ENCODE measurements around the gene FNDC3B. TPM values are rescaled to one million over a fixed set of nuclear protein-coding genes. Genes with fewer than 3 reads are reported as not detected.

The FNDC3B gene
- total and polyA plus RNA-seq, 9 of the 15 experiments (the other 6 are each of a cell fraction or from before 2014, with no cell fraction given), result 7.0 to 35.8 (median 16.2) TPM

DNA sequence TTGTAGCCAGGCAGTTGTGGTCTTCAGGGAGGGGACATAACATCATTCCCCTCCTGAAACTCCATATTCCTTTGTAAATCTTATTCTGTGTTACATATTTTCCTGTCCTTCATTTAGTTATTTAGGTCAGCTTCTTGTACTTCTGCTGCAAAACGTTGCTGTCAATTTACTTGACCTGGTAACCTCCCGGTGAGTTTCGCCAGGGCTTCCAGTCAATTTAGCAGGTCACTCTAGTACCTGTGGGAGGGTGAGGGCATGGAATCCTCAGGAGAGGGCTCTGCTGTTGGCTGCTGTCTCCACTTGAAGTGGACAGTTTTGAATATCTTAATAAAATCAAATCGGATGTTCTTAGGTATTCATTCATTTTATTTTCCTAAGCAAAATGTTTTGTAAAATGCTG lies 29.6 kb downstream of the FNDC3B start:
- no peak for FAIRE-seq
- intact Hi-C loops (cut with micrococcal nuclease) (loop anchor here (5.0 kb wide), 1 partner anchor 38 kb away; no protein-coding TSS in a partner anchor), in situ Hi-C loops (cut with MboI) (no loop called here)
- ATAC-seq, result no peak
- DNase-seq (ENCODE audit: extremely low read depth in 1 of 4, low spot score in 3 of 4), result no peak
- TF ChIP-seq HSF4 (CRISPR knock-in tag; IDR thresholded peaks at IDR 0.05; ENCODE audit: borderline replicate concordance), result no peak
- no peak for TF ChIP-seq ZBED1 (IDR thresholded peaks at IDR 0.05)
- TF ChIP-seq SMARCA4 (IDR thresholded peaks at IDR 0.05), result no peak
- TF ChIP-seq, protein P1, sequence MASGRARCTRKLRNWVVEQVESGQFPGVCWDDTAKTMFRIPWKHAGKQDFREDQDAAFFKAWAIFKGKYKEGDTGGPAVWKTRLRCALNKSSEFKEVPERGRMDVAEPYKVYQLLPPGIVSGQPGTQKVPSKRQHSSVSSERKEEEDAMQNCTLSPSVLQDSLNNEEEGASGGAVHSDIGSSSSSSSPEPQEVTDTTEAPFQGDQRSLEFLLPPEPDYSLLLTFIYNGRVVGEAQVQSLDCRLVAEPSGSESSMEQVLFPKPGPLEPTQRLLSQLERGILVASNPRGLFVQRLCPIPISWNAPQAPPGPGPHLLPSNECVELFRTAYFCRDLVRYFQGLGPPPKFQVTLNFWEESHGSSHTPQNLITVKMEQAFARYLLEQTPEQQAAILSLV (tag; IDR thresholded peaks at IDR 0.05), result no peak
- TF ChIP-seq NCOR1 (IDR thresholded peaks at IDR 0.05), result no peak
- no peak for TF ChIP-seq TOE1 (IDR thresholded peaks at IDR 0.05; ENCODE audit: borderline replicate concordance)
- TF ChIP-seq TOE1 (CRISPR knock-in tag; IDR thresholded peaks at IDR 0.05; ENCODE audit: borderline replicate concordance, low read depth), result no peak
- TF ChIP-seq, protein P2, sequence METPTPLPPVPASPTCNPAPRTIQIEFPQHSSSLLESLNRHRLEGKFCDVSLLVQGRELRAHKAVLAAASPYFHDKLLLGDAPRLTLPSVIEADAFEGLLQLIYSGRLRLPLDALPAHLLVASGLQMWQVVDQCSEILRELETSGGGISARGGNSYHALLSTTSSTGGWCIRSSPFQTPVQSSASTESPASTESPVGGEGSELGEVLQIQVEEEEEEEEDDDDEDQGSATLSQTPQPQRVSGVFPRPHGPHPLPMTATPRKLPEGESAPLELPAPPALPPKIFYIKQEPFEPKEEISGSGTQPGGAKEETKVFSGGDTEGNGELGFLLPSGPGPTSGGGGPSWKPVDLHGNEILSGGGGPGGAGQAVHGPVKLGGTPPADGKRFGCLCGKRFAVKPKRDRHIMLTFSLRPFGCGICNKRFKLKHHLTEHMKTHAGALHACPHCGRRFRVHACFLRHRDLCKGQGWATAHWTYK (CRISPR knock-in tag; IDR thresholded peaks at IDR 0.05), result no peak
- no peak for TF ChIP-seq GABPA (tag; conservative IDR thresholded peaks at IDR 0.05; ENCODE audit: low read depth)
- no peak for TF ChIP-seq POLR3G (IDR thresholded peaks at IDR 0.05; ENCODE audit: extremely low read depth, insufficient read length, insufficient replicate concordance)
- TF ChIP-seq ZNF347 (CRISPR knock-in tag; IDR thresholded peaks at IDR 0.05; ENCODE audit: low read depth), result no peak
- TF ChIP-seq, protein P3, sequence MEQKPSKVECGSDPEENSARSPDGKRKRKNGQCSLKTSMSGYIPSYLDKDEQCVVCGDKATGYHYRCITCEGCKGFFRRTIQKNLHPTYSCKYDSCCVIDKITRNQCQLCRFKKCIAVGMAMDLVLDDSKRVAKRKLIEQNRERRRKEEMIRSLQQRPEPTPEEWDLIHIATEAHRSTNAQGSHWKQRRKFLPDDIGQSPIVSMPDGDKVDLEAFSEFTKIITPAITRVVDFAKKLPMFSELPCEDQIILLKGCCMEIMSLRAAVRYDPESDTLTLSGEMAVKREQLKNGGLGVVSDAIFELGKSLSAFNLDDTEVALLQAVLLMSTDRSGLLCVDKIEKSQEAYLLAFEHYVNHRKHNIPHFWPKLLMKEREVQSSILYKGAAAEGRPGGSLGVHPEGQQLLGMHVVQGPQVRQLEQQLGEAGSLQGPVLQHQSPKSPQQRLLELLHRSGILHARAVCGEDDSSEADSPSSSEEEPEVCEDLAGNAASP (IDR thresholded peaks at IDR 0.05), result no peak
- no peak for TF ChIP-seq MIER1 (IDR thresholded peaks at IDR 0.05; ENCODE audit: low read depth)
- no peak for TF ChIP-seq GTF2A2 (tag; IDR thresholded peaks at IDR 0.05)
- WGBS (ENCODE audit: insufficient coverage, low coverage, missing lambda C conversion rate), result 66% methylated on average over 4 of the region's 4 CpGs
- Histone ChIP-seq H3K4me1 (replicated peaks in 1 of 2; ENCODE audit: control insufficient read depth in 2 of 2, insufficient read depth in 2 of 2, low read length in 2 of 2) (peaks cover 14 to 76% of the 10 kb centered on the region in 2 experiments), H3K27ac (ENCODE audit: extremely low read depth, low read depth, low read length) (no peak overlapping the region; the same call in 2 of the 3 replicates), H2AFZ (ENCODE audit: low read depth, low read length) (no peak overlapping the region), H3K9me1 (ENCODE audit: control insufficient read depth, insufficient read depth, low read length) (no peaks in the 10 kb centered on the region), H3K9me3 (replicated peaks; ENCODE audit: control insufficient read depth, insufficient read depth, low read depth, low read length) (peaks cover 1% of the 10 kb centered on the region; the same call in 1 of the 2 replicates), H3K27me3 (ENCODE audit: control insufficient read depth in 2 of 2, insufficient read depth in 2 of 2, low read length in 2 of 2) (no peaks in the 10 kb centered on the region), H3K4me2 (ENCODE audit: insufficient read depth, low read length) (no peak overlapping the region), H3K36me3 (ENCODE audit: control insufficient read depth, insufficient read depth, low read length) (peaks cover 21% of the 10 kb centered on the region; the same call in 2 of the 3 replicates), H3K9ac (ENCODE audit: insufficient read depth in 1 of 2, low read depth in 2 of 2, low read length in 2 of 2) (no peak overlapping the region), H3K79me2 (ENCODE audit: control insufficient read depth, insufficient read depth, low read length) (peaks cover 99% of the 10 kb centered on the region), H3K4me3 (no peak overlapping the region), H4K20me1 (replicated peaks; ENCODE audit: control insufficient read depth, insufficient read depth, low read length) (peaks cover 3% of the 10 kb centered on the region; the same call in 1 of the 2 replicates)
- BruUV-seq (replicated peaks), result no TSS peak
- ChIA-PET POLR2A (interaction anchor here (1.0 to 2.5 kb wide), 4 partner anchors 9 to 91 kb away, joined by 3 to 7 read pairs (median 4); no protein-coding TSS in a partner anchor), CTCF (ENCODE audit: low intra/inter-chr PET ratio) (no interaction called here)
